Occipital lobe (tissue), 2 donors: ENCODE measurements around the gene SNCG. TPM values are rescaled to one million over a fixed set of nuclear protein-coding genes. Genes with fewer than 3 reads are reported as not detected.

Experiments used
- DNase-seq: peaks from one replicate; lab custom pipeline; 2025; lab: John Stamatoyannopoulos, UW
- total RNA-seq: library from RNA; depleted of rRNA; stranded (reverse); fragments of >200 nt; gene quantifications from one replicate; pipeline ENCODE4 v1.2.3, GENCODE V29; 2014

The SNCG gene
- total RNA-seq, 1 donor from 2014 or later: 2.7 TPM

DNA sequence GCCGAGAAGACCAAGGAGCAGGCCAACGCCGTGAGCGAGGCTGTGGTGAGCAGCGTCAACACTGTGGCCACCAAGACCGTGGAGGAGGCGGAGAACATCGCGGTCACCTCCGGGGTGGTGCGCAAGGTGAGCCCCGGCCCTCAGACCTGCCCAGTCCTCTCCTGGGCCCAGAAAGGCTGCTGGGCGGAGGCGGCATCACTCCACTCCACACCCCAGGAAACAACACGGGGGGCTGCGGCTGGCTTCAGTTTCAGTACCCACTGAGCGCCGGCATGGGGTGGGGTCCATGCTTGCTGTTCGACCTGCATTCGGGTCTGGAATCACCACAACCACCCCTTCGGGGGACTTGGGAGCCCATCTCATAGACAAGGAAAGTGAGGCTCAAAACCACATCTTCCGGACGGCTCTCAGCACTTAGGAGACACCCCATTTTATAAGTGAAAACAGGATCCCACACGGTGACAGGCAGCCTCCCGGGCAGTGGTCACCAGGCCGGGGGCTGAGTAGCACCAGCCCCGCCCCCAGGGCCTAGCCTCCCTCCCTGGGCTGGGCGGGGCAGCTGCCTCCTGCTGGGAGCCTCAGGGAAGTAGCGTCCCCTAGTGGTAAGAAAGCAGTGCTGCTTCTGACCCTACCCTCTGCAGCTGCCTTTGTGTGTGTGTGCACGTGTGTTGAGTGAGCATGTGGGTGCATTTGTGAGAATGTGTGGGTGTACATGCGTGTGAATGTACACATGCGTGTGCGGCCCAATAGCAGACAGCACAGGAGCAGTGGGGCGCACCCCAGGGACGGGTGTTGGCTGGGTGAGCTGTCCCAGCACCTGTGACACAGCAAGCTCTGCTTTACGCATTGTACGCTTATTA, 1.8 kb downstream of the SNCG start:
- no peak for DNase-seq

DNA sequence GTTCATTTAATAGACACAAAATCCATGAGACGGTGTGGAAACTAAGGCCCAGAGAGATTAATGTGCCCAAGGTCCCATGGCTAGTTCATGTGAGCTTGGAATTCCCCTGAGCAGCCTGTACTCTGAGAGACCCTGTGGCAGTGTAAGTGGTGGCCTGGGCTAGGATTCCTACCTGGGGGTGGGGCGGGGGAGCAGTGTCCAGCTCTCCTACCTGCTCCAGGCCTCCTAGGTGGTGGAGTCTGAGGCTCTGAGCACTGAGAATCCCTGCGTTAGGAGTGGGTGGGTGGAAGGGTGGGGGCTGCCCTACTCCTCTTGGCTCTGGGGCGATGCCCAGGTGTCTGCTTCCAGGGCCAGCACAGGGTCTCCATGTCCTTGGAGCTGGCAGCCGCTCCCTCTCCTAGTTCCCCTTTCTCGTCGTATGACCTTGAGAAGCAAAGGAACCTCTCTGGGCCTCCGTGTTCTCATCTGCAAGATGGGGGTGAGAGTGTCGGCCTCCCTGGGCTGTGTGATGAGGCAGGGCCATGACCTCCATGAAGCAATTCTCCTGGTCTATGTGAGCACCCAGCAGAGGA, 2.5 kb downstream of the SNCG start:
- no peak for DNase-seq

DNA sequence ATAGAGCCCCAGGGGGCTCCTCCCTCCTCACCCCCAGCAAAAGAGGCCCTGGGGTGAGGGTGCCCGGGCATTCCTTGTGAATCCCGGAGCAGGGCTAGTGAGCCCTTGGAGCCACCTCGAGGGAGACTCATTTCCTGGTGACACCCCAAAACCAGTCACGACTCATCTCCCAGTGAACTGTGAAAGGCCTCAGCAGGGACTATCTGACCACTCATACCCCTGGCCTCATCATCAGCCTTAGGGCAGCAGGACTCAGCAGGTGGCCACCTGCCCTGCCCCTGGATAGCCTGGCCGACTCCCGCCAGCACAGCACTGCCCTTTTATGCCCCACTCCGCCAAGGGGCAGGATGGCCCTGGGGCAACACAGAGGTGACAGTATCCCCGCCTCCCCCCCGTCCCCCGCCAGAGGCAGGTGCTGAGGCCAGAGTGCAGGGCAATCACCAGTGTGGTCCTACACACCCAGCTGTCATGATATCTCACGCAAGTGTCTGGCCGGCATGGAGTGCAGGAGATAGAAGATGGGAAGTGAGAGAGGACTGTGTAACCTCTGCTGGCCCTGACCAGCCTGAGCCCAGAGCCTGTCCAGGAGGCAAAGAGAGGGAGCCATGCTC, 3.2 kb downstream of the SNCG start:
- DNase-seq: no peak

DNA sequence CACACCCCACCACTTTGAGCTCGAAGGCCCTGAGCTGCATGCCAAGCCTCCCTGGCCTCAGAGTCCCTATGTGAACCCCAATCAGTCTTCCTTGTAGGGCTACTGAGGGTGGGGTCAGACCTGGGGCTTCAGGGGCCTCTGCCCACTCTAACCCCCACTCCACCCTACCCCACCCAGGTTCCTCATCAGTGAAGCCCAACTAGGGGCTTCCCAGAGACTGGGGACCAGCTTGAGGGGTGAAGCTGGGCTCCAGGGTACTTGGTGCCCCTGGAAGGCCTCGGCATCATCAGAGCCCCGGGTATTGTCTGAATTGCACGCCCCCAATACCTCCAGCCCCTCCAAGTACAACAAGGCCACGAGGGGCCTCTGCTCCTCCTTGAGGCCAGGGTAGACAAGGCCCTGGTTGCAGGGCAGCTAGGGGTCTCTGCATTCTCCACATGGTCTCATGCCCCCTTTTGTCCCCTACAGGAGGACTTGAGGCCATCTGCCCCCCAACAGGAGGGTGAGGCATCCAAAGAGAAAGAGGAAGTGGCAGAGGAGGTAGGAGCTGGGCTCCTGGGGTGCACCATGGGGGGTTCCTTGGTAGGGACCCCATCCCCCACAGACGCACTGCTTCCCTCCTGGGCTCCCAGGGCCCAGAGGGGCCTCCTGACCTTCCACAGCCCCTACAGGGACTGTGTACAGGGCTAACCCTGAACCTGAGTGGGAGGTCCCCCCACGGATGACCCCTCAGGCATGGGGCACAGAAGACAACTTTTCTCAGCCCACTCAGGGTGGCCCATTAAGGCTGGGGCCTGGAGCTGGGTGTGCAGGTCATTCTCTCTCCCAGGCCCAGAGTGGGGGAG, 4.0 kb downstream of the SNCG start:
- no peak for DNase-seq

DNA sequence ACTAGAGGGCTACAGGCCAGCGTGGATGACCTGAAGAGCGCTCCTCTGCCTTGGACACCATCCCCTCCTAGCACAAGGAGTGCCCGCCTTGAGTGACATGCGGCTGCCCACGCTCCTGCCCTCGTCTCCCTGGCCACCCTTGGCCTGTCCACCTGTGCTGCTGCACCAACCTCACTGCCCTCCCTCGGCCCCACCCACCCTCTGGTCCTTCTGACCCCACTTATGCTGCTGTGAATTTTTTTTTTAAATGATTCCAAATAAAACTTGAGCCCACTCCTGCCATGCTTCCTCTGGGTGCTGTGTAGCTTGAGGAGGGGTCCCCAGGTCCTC, 4.5 kb downstream of the SNCG start:
- DNase-seq: no peak

DNA sequence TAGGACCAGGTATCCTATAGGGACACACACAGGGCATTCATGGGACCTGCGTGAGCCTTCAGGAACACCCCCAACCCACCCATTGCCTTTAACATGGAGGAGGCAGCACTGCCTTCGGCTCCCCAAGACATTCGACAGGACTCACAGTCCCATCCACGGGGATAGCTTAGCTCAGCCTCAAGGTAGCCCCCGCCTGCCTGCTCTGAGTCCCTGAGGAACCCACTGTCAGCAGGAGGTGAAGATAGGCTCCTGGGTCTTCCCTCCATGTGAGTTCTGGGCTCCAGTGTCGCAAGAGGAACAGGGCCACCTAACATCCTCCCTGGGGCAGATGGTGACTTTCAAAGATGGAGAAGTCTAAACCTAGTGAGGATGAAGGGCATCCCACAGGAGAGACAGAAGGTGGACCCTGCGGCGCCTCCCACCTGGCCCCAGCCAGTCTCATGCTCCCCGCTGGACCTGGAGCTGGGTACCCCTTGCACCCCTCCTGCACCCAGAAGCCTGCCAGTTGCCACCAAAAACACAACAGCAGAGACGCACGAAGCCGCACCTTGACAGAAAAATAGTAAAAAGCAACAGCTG, 5.0 kb downstream of the SNCG start:
- DNase-seq: no peak

DNA sequence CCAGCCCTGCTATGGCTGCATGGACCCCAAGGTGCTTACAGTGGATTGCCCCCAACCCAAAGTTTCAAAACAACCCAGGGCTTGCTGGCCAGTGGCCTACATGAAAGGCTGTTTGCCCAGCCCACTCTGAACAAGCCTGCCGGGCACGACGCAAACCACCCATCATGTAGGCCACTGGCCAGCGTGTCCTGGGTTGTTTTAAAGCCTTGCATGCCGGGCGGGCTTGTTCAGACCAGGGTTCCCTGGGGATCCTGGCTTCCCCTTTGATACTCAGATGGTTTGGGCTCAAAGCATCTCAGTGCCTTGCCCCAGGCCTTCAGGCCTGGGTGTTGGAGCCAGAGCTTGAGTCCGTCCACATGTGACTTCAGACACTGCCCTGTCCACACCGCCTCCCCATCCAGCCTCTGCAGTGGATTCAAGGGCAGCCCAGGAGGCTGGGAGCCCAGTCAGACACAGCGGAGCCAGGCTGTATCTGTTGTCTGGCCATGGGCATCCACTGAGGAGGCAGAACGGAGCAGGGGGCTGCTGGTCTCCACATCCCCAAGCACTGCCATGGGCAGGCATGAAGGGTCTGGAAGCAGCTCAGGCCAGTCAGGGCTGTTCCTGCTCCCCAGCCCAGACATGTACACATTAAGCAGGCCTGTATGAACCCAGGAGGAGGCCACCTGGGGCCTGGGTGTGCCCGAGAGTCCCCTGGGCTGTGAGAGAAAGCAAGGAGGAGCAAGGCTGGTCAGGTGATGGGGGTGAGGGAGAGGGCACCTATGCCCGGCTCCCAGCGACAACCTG, 5.9 kb downstream of the SNCG start:
- no peak for DNase-seq

DNA sequence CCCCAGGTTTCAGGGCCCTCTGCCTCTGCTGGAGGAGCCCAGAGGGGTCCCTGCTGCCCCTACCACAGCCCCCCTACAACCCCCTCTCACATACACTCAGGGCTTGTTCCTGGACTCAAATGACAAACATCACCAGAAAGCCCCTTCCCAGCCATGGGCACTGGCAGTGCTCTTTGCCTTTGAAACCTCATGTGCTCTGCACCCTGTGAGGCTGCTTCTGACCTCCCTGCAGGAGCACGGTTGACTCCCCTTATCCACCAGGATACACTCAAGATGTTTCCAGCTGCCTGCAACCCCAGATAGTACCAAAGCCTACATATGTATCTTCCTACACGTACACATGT, 6.4 kb downstream of the SNCG start:
- DNase-seq: no peak

DNA sequence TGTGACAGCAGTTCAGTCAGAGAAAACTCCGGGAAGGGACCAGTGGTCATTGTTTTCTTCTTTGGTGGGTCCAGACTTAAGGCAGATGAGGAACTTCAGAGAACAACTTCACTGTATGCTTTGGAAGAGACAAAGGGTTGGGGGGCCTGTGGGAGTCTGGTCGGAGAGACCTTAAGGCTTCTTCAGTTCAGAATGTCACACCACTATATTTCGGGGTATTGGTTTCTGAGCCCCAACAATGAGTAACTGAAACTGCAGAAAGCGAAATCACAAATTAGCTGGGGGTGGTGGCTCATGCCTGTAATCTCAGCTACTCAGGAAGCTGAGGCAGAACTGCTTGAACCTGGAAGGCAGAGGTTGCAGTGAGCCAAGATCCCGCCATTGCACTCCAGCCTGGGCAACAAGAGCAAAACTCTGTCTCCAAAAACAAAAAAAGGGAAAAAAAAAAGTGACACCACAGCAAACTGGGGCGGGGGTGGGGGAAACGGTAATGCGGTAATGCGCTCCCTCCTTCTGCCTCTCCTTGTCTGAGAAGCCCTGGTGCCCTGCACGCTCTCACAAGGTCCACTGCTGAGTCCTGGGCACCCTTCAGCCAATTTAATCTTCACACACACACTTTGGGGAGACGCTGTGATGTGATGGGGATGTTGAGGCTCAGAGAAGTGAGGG, 7.7 kb downstream of the SNCG start:
- DNase-seq: no peak

DNA sequence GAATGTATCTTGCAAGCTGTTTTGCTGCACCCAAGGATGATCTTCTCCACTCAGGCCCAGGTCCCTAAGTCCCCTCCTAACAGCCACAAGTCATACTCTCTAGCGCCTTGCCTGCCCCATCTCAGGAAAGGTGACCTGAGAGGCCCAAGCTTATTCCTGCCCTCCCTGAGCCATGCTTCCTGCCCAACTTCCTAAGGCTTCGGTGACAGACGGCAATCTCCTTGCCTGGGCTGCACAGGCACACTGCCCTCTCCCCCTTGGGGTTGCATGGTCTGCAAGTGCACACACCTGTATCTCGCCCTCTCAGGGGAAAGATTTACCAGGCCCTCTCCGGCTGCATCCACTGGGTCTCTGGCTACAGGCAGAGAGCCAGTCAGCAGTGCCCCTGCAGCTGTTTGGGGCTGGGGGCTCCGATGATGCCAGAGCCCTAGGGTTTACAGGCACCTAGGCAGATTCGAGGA, 9.1 kb downstream of the SNCG start:
- no peak for DNase-seq

DNA sequence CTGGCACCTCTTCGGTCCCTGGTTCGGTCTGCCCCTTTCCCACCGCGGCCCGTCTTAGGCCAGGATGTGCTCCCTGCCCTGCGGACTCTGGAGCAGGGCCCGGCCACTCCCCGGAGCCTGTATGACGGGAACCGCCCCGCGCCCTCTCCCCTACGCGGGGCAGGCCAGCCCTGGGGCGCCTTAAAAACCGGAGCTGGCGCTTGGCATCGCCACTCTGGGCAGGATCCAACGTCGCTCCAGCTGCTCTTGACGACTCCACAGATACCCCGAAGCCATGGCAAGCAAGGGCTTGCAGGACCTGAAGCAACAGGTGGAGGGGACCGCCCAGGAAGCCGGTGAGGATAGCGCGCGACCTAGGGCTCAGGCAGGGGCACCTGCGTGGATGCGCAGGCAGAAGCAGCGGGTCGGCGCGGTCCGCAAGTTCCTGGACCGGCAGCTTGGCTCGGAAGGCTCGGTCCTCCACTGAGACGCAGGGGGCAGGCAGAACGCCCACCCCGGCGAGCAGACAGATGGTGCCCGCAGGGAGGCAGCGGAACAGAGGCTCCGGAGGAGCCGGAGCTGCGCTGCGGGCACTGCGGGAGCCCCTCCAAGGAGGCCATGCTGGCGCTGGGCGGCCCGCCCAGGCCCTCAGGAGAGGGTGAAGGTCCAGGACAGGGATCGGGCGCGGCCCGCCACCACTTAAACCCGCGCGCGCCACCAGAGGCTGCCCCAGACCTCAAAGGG, 10.0 kb downstream of the SNCG start, which contains the start of gene ADIRF:
TSS of gene ADIRF (plus strand) at position 212 of the 723 bp plus-strand sequence. CDS start at position 275, 63 bp downstream.
- no peak for DNase-seq

DNA sequence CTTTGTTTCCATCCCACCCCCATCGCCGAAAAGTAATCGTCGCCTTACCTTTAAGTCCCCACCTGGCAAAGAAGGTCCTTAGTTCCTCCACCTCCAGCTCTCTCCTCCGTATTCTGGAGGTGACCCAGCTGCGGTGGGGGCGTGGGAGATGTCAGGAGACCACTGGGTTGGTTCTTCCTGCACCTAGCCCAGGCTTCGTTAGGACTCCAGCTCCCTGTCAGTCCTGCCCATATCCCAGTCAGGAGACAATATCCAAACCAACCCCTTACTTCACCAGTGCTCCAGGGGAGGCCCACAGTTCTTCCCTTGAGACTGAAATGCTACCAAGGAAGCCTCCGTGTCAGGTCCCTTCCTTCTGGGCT, 10.6 kb downstream of the SNCG start:
- no peak for DNase-seq

DNA sequence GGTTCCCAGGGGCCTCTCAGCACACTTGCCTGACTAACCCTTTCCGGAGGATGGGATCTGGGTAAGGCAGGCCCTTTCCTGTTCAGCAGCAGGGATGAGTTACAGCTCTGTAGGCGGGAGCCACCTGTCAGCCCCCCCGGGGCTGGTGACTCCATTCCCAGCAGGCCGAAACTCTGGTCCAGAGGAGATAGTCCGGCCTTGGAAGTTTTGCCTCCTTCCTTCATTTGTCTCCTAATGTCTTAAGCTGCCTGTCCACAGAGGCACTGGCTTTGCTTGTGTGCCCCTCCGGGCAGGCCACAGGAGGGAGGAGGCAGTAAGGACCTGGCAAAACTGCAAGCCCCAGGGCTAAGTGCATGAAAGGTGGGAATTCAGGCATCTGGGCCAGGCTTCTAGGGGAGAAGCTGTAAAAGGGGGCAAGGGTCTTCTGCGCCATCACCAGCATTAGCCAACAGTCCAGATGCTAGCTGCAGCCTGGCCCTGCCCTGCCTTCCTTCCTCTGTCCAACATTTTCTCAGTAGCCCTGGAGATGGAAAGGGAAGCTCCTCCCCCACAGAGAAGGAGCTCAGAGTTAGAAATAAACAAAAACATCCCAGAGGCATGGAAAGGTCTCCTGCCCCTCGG, 11.1 kb downstream of the SNCG start:
- DNase-seq: no peak

DNA sequence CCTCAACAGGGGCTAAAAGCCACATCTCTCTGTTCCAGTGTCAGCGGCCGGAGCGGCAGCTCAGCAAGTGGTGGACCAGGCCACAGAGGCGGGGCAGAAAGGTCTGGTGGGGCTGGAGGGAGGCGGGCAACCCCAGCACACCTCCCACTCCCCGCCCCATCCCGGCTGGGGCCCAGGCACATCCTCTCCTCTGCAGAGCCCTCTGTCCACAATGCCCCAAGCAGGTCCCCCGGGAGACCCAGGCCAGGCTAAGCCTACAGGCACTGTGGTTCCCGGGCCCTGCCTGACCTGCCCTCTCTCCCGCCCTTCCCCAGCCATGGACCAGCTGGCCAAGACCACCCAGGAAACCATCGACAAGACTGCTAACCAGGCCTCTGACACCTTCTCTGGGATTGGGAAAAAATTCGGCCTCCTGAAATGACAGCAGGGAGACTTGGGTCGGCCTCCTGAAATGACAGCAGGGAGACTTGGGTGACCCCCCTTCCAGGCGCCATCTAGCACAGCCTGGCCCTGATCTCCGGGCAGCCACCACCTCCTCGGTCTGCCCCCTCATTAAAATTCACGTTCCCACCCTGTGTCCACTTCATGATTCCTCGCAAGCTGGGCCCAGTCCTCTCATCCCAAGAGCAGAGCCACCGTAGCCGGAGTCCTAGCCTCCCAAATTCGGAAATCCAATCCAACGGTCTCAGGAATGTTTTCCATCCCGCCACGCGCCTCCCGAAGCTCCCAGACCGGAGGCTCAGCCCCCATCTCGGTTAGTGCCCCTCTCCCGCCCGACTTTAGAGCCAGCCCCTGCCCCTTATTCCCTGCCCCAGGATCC, 12.0 kb downstream of the SNCG start:
- no peak for DNase-seq

DNA sequence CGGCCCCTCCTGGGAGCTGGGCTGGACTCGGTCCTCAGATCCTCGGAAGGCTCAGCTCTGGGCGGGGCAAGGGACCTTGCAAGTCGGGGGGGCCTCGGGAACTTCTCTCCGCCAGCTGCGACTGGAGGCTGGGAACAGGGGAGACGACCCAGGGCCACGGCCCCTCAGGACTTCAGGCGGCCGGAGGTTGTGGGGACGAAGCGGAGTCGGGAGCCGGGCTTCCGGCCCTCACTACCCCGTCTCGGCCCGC, 12.5 kb downstream of the SNCG start:
- DNase-seq: no peak

DNA sequence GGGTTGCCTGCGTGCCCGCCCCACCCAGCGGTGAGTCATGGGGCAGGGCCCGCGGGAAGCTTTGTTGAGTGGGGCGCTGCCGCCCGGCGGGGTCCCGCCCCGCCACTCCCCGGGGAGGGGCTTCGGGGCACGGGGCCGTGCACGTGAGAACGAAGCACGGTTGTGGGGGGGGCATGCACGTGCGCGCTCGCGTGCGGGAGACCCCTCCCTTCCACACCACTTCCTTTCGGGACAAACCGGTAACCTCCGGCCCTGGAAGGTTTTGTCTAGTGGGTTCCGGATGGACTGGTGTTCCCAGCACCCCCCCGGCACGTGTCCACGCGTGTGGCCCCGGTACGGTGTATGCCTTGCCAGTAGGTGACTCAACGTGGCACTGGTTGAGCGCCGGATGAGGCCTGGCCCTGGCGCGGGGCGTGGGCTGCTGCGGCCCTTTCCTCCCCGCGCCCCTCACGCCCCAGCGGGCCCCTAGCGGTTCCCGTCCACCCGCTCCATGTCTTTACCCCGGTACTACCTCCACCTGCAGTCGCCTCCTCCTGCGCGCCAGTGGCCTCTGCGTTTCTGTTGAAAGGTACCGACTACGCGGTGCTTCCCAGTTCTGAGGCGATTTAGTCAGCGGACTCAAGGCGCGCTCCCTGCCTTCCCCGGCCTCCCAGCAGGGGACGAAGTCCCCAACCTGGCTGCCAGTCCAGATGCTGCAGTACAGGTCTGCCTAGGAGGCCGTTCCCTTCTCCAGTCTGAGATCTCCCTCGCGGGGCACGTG, 13.0 kb downstream of the SNCG start:
- DNase-seq: peak; percentile 31

DNA sequence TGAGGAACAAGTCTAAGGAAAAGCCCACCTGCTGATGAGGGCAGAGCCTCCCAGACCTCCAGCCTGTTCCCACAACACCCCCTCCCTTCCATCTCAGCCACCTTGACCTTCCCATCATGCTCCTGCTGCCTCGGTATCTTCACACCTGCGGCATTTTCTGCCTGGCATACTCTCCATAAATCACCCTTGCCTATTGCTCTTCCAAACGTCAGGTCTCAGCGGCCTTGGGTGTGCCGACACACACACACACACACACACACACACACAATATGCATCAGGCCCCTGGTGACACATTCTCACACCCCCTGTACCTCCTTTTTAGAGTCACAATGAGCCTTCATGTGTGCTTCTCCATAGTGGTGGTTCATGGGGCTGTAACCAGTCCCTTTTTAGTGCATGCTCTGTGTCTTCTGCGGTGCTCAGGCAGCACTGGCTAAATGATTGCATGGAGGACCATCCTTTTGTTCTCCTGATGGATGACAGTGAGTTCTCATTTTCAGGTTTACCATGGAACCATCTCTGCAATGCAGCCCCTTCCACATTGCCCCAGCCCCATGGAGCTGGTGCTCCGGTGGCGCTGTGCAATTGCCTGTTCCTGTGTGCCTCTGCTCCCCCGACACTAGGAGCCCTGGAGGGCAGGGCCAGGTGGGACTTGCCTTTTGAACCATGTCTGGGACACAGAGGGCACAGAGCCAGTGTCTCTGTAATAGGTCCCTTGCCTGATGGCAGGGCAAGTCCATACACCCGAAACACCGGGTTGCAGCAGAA, 14.4 kb downstream of the SNCG start:
- no peak for DNase-seq
